Smooth muscle cell (in vitro differentiated cells): Measurements from ENCODE around the gene LAMB1. TPM values are rescaled to one million over a fixed set of nuclear protein-coding genes. Genes with fewer than 3 reads are reported as not detected.

Experiments
- DNase-seq: peaks from one replicate; lab custom pipeline; 2025; ENCODE audit not compliant: unreplicated experiment; lab: John Stamatoyannopoulos, UW
- H2AFZ ChIP-seq: fragments of 200-600 bp; sonication (generic); 2 replicates; pipeline ENCODE4 v1.6.0; 2016; ENCODE audit warnings: antibody characterized with exemption, low read depth, mild to moderate bottlenecking
- H3F3A ChIP-seq: fragments of 200-600 bp; sonication (generic); 2 replicates; pipeline ENCODE4 v1.6.0; 2017; ENCODE audit warnings: antibody characterized with exemption, low read depth
- H3K27ac ChIP-seq: fragments of 200-600 bp; sonication (generic); 2 replicates; pipeline ENCODE4 v1.5.1; 2016; ENCODE audit warnings: low read depth, mild to moderate bottlenecking
- H3K27me3 ChIP-seq: fragments of 200-600 bp; sonication (generic); 2 replicates; pipeline ENCODE4 v1.6.1; 2016; ENCODE audit warnings: low read depth, mild to moderate bottlenecking
- H3K36me3 ChIP-seq: fragments of 200-600 bp; sonication (generic); 2 replicates; pipeline ENCODE4 v1.5.1; 2016; ENCODE audit warnings: low read depth
- H3K4me1 ChIP-seq: fragments of 200-600 bp; sonication (generic); 2 replicates; pipeline ENCODE4 v1.5.1; 2016; ENCODE audit warnings: low read depth
- H3K4me2 ChIP-seq: fragments of 200-600 bp; sonication (generic); 2 replicates; pipeline ENCODE4 v1.6.0; 2016; ENCODE audit warnings: mild to moderate bottlenecking
- H3K4me3 ChIP-seq: fragments of 200-600 bp; sonication (generic); 2 replicates; pipeline ENCODE4 v1.5.1; 2016; ENCODE audit warnings: mild to moderate bottlenecking
- H3K79me2 ChIP-seq: fragments of 200-600 bp; sonication (generic); 2 replicates; pipeline ENCODE4 v1.6.0; 2016; ENCODE audit warnings: low read depth, mild to moderate bottlenecking
- H3K9ac ChIP-seq: fragments of 200-600 bp; sonication (generic); 2 replicates; pipeline ENCODE4 v1.6.0; 2016; ENCODE audit warnings: low read depth
- H3K9me3 ChIP-seq: fragments of 200-600 bp; sonication (generic); replicated peaks from 2 replicates; pipeline ENCODE4 v1.5.1; 2016; ENCODE audit warnings: low read depth
- H4K20me1 ChIP-seq: fragments of 200-600 bp; sonication (generic); 2 replicates; pipeline ENCODE4 v1.6.0; 2016; ENCODE audit warnings: low read depth
- WGBS: methylation state at CpG from one replicate; pipeline ENCODE4 v1.1.7; 2016; ENCODE audit warnings: low lambda C conversion rate; 5-methylcytosine and 5-hydroxymethylcytosine counted together
- polyA plus RNA-seq: library from polyadenylated mRNA; unstranded; fragments of >200 nt; fragmentation: Nextera tagmentation; extraction: Ambion mirVana; gene quantifications from 2 replicates; pipeline ENCODE4 v1.2.1, GENCODE V29; 2016
- small RNA-seq: library from RNA; depleted of rRNA; stranded (forward); fragments of <200 nt; gene quantifications from one replicate; pipeline ENCODE3, GENCODE V24; 2014
- total RNA-seq: library from RNA; depleted of rRNA; stranded (reverse); fragments of >200 nt; gene quantifications from 2 replicates; pipeline ENCODE4 v1.2.3, GENCODE V29; 2014
- TF ChIP-seq, protein P1 (sequence below): fragments of 200-600 bp; sonication (generic); IDR thresholded peaks from 2 replicates; pipeline ENCODE4 v1.5.1; 2017; ENCODE audit warnings: borderline replicate concordance, mild to moderate bottlenecking, antibody characterized with exemption; ENCODE audit not compliant: insufficient read depth, poor library complexity, severe bottlenecking

LAMB1 gene
- total and polyA plus RNA-seq, 2 experiments from 2014 or later, result 191 to 244 TPM

DNA sequence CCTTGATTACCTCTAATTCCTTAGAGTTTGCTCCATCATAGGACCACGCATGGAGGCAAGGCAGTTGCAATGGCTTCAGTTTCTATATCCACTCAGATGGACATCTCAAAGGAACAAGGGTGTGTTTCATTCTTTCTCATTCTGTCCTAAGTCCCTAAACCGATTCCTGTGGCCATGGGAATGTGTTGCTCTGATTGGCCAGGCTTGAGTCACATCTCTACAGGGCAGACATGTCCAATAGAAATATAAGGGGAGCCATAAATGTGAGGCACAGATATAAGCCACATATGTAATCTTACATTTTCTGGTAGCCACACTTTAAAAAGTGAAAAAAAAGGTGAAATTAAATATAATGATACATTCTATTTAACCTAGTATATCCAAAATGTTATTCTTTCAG is 128.8 kb downstream of the LAMB1 start:
- Histone ChIP-seq H3K9ac (no peak overlapping the region), H3K4me2 (no peak overlapping the region), H3F3A (no peaks in the 10 kb centered on the region), H4K20me1 (no peaks in the 10 kb centered on the region), H3K9me3 (no peaks in the 10 kb centered on the region), H3K36me3 (no peaks in the 10 kb centered on the region), H3K27ac (no peak overlapping the region), H3K27me3 (peaks cover 13% of the 10 kb centered on the region), H3K79me2 (no peaks in the 10 kb centered on the region), H3K4me3 (no peak overlapping the region), H3K4me1 (no peaks in the 10 kb centered on the region), H2AFZ (no peak overlapping the region)
- DNase-seq, result no peak
- TF ChIP-seq, protein P1, sequence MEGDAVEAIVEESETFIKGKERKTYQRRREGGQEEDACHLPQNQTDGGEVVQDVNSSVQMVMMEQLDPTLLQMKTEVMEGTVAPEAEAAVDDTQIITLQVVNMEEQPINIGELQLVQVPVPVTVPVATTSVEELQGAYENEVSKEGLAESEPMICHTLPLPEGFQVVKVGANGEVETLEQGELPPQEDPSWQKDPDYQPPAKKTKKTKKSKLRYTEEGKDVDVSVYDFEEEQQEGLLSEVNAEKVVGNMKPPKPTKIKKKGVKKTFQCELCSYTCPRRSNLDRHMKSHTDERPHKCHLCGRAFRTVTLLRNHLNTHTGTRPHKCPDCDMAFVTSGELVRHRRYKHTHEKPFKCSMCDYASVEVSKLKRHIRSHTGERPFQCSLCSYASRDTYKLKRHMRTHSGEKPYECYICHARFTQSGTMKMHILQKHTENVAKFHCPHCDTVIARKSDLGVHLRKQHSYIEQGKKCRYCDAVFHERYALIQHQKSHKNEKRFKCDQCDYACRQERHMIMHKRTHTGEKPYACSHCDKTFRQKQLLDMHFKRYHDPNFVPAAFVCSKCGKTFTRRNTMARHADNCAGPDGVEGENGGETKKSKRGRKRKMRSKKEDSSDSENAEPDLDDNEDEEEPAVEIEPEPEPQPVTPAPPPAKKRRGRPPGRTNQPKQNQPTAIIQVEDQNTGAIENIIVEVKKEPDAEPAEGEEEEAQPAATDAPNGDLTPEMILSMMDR, result no peak
- 79% methylated on average over 2 of the region's 2 CpGs for WGBS

Small RNA genes within 50 kb of the gene (small RNA-seq; reads per million reads assigned to genes)
- not detected for gene RF00012

Other genes with a start within 250 kb of the LAMB1 start
- not detected in 2 replicates for gene SLC26A3, start 199.9 kb downstream of the LAMB1 start, total RNA-seq
- gene SLC26A3, start 199.9 kb downstream of the LAMB1 start, polyA plus RNA-seq, result not detected in 2 replicates
- gene DLD, start 112.0 kb downstream of the LAMB1 start, total RNA-seq, result 165 and 172 TPM in 2 replicates
- 51.4 and 71.4 TPM in 2 replicates for gene DLD, start 112.0 kb downstream of the LAMB1 start, polyA plus RNA-seq
- 0.13 and 0.67 TPM in 2 replicates for gene LAMB4, start 127.2 kb upstream of the LAMB1 start, total RNA-seq
- gene LAMB4, start 127.2 kb upstream of the LAMB1 start, polyA plus RNA-seq, result 0.06 TPM in 1 of 2 replicates, not detected in the other